GM23248 (cell line): ENCODE results near the gene ELMO1.

Experiments
- EZH2 ChIP-seq: fragments of 200-600 bp; sonication (generic); IDR thresholded peaks from 2 replicates; pipeline ENCODE4 v1.6.1; 2018; ENCODE audit warnings: antibody characterized with exemption, mild to moderate bottlenecking; ENCODE audit not compliant: insufficient read depth, poor library complexity, severe bottlenecking
- EZH2phosphoT487 ChIP-seq: fragments of 200-600 bp; sonication (generic); IDR thresholded peaks from 2 replicates; pipeline ENCODE4 v1.6.1; 2018; ENCODE audit warnings: antibody characterized with exemption, moderate library complexity, mild to moderate bottlenecking, low read depth; ENCODE audit not compliant: insufficient read depth

DNA sequence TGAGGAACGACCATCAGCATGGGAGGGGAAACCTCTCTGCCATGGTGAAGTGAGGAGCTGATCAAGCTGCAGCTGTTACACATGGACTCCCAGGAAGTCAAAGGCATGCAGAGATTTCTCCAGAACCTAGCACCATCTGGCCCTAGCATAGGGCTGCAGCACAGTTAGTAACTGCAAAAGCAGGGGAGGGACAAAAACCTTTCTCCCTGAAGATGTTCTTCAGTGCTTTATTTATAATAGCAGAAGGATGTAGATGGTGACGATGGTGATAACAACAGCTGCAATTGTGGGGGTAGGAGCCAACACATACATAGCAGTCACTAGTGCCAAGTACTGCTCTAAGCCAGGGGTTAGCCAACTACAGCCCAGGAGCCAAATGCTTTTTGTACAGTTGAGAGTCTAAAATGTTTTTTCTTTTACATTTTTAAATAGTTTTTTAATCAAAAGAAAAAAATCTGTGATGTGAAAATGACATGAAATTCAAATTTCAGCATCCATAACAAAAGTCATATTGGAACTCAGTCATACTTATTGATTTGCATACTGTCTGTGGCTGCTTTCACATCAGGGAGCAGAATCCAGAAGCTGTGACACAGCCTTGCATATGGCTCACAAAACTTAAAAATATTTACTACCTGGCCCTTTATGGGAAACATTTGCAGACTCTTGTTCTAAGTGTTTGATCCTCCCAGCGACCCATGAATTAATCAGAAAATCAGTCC is 299.5 kb downstream of the ELMO1 start:
- TF ChIP-seq EZH2 (no peak), EZH2phosphoT487 (no peak)
